NCI-H1417 treated with DMSO at 0.1 percent for 48 hours (cell line): ENCODE results near the gene SLC25A17.
"Not testable (repeated sequence)": the region's sequence is repeated elsewhere in the genome, so short reads cannot be mapped to it uniquely, and the experiment has no call there.

Source experiments
- DNase-seq: peaks from one replicate; lab custom pipeline; 2025; lab: John Stamatoyannopoulos, UW

Gene SLC25A17

GRCh38 chr22:40818192-40818746, 877 bp downstream of the SLC25A17 start:
- DNase-seq, result no peak

DNA sequence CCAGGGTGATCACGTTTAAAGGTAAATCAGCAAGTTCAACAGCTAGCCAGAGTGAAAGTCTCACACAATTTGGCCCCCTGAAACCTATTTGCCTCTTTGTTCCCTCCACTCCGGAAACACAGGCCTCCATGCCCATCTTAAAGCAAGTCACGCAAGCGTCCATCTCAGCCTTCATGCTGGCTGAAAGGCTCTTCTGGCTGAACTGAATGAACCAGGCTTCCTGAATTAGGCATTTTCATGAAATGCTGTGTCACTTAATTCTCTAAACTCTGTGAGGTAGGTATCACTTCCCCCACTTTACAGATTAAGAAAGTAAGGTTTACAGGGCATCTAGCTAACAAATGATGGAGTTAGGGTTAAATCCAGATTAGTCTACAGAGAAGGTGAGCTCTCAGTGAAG, 1.4 kb downstream of the SLC25A17 start:
- DNase-seq, result no peak

- no peak for DNase-seq
Observed at GRCh38 chr22:40813912-40814315, 5.2 kb downstream of the SLC25A17 start.

- DNase-seq, result no peak
Observed at GRCh38 chr22:40808018-40808841, 10.9 kb downstream of the SLC25A17 start.

GRCh38 chr22:40806711-40807110, 12.4 kb downstream of the SLC25A17 start:
- no peak for DNase-seq

DNA sequence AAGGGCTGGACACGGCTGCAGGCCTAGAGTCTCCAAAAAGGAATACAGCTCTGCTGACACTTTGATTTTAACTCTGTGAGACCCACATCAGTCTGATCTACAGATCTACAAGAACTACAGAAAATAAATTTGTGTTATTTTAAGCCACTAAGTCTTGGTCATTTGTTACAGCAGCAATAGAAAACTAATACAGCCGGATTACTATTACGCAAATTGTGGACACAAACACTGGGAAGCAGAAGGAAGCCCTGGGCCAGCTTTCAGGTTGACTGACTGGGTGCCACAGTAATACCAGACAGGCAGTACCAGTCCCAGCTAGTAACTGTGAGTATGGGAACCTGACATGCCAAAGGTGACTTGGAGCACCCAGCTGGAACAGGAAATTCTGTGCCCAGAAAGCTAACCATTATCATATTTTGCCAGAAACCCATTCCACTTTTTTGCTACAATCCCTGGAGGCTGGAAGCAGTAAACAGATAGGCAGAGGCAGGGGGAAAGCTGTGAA, 13.4 kb downstream of the SLC25A17 start:
- DNase-seq, result no peak

DNA sequence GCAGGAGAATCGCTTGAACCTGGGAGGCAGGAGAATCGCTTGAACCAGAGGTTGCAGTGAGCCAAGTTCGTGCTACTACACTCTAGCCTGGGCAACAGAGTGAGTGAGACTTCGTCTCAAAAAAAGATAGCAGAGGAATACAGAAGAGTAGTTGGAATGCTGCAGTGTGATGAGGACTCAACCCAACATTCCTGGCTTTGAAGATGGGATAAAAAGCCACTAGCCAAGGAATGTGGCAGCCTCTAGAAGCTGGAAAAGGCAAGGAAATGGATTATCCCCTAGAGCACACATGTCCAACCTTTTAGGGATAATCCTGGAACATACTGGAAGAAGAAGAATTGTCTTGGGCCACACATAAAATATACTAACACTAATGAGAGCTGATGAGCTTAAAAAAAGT, 13.9 kb downstream of the SLC25A17 start:
- DNase-seq, result no peak

DNA sequence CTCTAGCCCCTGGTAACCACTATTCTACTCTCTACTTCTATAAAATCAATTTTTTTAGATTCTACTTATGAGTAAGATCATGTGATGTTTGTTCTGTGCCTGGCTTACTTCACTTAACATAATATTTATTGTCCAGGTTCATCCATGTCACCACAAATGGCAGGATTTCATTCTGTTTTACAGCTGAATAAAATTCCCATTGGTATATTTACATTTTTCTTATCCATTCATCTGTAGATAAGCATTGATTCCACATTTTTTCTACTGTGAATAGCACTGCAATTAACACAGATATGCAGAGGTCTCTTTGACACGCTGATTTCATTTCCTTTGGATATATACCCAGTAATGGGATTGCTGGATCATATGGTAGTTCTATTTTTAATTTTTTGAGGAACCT, 15.8 kb downstream of the SLC25A17 start:
- DNase-seq, result no peak

DNA sequence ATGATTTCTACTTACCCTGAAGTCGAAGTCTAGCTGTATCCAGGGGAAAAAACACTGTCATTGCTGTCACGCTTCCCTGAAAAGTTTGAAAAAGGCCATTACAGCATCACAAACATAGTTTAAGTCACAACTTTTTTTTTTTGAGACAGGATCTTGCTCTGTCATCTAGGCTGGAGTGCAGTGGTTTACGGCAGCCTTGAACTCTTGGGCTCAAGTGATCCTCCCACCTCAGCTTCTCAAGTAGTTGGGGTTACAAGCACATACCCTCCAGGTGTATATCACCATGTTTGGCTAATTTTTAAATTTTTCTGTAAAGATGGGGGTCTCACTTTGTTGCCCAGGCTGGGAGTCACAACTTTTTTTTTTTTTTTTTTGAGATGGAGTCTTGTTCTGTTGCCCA, 20.1 kb downstream of the SLC25A17 start:
- no peak for DNase-seq

DNA sequence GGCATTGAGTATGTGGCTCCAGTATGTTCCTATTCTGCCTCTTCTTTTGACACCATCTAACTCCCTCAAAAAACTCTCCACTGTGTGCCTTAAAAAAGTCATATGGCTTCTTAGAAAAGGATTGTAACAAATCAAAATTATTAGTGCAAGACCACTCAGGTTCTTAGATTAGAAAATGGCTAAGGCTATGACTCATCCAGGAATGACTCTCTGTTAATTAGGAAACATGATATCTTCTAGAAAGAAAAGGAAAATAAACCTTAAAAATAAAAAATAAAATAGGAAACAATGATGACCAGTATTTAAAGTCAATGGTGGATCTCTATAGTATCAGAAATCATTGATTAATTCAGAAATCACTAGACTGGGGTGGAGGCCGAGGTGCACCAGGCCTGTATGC, 21.7 kb downstream of the SLC25A17 start:
- no peak for DNase-seq

GRCh38 chr22:40792451-40792850, 26.7 kb downstream of the SLC25A17 start:
- DNase-seq, result no peak

DNA sequence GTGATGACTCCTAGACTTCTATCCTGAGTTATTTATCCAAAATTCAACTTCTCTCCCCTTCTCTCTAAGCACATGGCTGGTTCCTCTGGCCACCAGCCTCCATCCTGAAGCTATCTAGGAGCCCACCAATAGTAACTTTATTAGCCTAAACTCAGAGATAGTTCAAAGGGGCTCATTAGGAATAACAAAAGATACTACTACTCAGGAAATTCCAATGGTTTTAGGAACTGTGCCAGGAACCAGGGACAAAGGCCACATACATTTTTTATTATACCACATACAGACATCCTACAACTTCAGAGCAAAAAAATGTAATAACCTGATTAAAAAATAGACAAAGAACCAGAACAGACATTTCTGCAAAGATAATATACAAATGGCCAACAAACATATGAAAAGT, 27.9 kb downstream of the SLC25A17 start:
- no peak for DNase-seq

DNA sequence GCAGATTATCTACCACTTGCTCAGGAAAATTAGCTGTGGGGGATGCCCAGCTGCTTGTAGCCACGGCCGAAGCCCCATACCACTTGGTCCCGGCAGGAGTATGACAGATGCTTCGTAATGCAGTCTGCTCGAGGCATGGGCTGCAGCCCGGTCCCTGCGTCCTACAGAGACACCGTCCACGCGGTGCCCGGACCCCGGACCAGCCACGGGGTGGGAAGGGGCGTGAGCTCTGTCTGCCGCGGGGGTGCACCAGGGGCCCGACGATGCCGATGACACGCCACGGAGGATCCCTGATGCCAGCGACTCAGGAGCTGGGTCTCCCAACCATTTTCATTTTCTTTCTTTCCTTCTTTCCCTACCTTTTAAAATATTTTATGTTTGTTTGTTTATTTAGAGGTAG, 30.0 kb downstream of the SLC25A17 start:
- DNase-seq, result no peak

DNA sequence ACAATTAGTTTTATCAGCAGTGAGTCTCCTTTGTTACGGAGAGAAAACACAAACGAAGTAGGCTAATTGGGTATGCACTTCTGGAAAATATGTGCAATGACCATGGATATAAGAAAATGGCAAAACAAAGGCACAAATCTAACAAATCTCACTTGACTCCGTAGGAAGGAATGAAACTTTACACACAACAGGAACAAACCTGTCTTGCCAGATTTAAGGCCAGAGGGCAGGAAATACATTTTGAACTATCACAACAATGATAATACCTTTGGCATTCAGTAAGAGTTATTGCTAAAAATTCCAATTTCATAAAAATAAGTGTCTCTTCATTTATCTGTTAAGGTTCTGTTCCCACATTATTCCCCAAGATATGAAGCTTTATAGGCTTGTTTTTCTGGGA, 36.6 kb downstream of the SLC25A17 start:
- DNase-seq, result no peak

DNA sequence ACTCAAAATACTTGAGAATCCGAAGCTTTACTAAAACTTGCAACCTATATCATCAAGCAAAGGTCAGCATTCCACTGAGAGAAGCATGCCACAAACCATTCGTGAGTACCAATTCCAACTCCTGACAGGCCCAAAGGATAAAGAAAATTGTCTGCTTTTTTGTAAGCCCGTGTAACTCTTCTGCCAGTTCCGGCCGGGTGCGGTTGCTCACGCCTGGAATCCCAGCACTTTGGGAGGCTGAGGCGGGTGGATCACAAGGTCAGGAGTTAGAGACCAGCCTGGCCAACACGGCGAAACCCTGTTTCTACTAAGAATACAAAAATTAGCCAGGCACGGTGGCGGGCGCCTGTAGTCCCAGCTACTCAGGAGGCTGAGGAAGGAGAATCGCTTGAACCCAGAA, 37.4 kb downstream of the SLC25A17 start:
- not testable (repeated sequence) for DNase-seq

GRCh38 chr22:40769761-40770160, 49.4 kb downstream of the SLC25A17 start:
- no peak for DNase-seq

- DNase-seq, result no peak
Observed at GRCh38 chr22:40768206-40768605, 50.9 kb downstream of the SLC25A17 start.

DNA sequence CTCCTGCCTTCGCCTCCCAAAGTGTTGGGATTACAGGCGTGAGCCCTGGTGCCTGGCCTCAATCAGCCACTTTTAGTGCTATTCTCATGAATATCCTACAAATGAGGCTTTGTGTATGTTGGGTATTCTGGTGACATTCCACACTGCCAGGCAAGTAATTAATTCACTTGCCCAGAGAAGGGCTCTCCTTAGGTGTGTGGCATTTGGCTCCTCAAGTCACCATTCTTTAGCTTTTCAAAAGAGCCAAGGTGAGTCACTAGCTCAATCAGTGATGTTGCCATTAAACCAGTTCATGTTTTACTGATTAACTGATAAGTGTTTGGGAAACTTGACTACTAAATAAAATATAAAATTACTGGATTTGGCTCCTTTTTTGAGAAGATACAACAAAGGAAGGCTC, 52.2 kb downstream of the SLC25A17 start:
- no peak for DNase-seq

- DNase-seq, result no peak
Observed at GRCh38 chr22:40764763-40765441, 54.2 kb downstream of the SLC25A17 start.

DNA sequence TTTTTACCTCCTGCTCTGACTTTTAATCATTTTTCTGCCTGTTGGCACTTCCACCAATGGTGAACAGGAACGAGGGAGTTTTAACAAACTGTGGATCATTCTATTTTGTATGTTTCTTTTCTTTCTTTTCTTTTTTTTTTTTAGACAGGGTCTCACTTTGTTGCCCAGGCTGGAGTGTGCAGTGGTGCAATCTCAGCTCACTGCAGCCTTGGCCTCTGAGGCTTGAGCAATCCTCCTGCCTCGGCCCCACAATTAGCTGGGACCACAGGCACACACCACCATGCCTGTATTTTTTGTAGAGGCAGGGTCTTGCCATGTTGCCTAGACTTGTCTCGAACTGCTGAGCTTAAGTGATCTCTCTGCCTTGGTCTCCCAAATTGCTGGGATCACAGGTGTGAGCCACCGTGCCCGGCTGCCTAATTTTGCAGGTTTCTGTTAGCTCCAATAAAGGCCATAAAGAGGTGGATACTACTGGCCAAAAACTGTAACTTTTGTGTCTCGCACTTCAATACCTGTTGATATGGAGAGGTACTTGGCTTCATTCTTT, 59.8 kb downstream of the SLC25A17 start:
- no peak for DNase-seq

DNA sequence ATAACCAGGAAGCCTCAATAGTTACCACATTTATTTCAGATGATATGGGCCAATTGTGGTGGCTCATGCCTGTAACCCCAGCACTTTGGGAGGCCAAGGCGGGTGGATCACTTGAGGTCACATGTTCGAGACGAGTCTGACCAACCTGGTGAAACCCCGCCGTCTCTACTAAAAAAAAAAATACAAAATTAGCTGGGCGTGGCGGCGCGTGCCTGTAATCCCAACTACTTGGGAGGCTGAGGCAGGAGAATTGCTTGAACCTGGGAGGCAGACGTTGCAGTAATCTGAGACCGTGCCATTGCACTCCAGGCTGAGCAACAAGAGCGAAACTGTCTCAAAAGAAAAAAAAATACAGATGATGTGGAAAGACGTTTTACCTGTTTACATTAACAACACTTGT, 60.3 kb downstream of the SLC25A17 start:
- not testable (repeated sequence) for DNase-seq

GRCh38 chr22:40758390-40758789, 60.8 kb downstream of the SLC25A17 start:
- DNase-seq, result no peak

GRCh38 chr22:40757071-40757470, 62.1 kb downstream of the SLC25A17 start:
- no peak for DNase-seq
